ENCODE measurements around the gene MED7. TPM values are rescaled to one million over a fixed set of nuclear protein-coding genes. Genes with fewer than 3 reads are reported as not detected.

The MED7 gene
- total RNA-seq, 1 donor from 2014 or later, result 13.1 TPM

DNA sequence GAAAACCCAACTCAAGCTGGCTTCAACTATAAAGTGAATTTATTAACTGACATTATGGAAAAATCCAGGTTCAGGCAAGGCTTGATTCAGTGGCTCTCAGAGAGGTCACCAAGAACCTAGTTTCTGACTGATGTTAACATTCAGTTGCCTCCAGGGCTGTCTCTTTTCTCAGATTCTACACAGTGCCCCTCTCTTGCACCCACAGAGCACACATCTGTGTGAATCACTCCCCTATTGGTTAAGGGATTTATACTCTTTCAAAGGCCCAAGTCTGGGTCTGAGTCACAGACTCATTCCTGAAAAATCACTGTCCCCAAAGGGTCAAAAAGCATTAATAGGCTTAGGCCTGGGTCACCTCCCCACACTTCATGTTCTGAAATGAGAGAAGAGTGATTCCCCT lies 27.7 kb downstream of the MED7 start:
- Mint-ChIP-seq H3K27ac (peak overlapping the region; percentile 42), H3K9me3 (peaks cover 3% of the 10 kb centered on the region), H3K36me3 (ENCODE audit: low read depth) (peaks cover 1% of the 10 kb centered on the region), H3K4me1 (ENCODE audit: low read depth) (peaks cover 35% of the 10 kb centered on the region), H3K27me3 (ENCODE audit: low read depth) (no peaks in the 10 kb centered on the region), H3K4me3 (ENCODE audit: low read depth) (no peak overlapping the region)
- no peak for DNase-seq (ENCODE audit: low spot score)
- intact Hi-C loops (cut with micrococcal nuclease), result no loop called here

- intact Hi-C loops (cut with micrococcal nuclease), result no loop called here
- peaks cover 51% of the 10 kb centered on the region for H3K4me1 Mint-ChIP-seq (ENCODE audit: low read depth)
- no peak overlapping the region for H3K4me3 Mint-ChIP-seq (ENCODE audit: low read depth)
- DNase-seq (ENCODE audit: low spot score), result no peak
- peak overlapping the region; percentile 73 for H3K27ac Mint-ChIP-seq
- no peaks in the 10 kb centered on the region for H3K9me3 Mint-ChIP-seq
- H3K27me3 Mint-ChIP-seq (ENCODE audit: low read depth), result no peaks in the 10 kb centered on the region
- peaks cover 11% of the 10 kb centered on the region for H3K36me3 Mint-ChIP-seq (ENCODE audit: low read depth)
Observed at GRCh38 chr5:157113002-157113401, 29.7 kb downstream of the MED7 start.

GRCh38 chr5:157109744-157110143 lies 32.9 kb downstream of the MED7 start:
- Mint-ChIP-seq H3K9me3 (no peaks in the 10 kb centered on the region), H3K4me1 (ENCODE audit: low read depth) (peaks cover 57% of the 10 kb centered on the region), H3K27me3 (ENCODE audit: low read depth) (no peaks in the 10 kb centered on the region), H3K36me3 (ENCODE audit: low read depth) (peaks cover 40% of the 10 kb centered on the region), H3K27ac (peak overlapping the region; percentile 99), H3K4me3 (ENCODE audit: low read depth) (peak overlapping the region; percentile 82)
- no peak for DNase-seq (ENCODE audit: low spot score)
- intact Hi-C loops (cut with micrococcal nuclease), result loop anchor here (1.0 to 2.0 kb wide), 7 partner anchors 9 to 189 kb away; partner anchors contain the start of gene MED7

- intact Hi-C loops (cut with micrococcal nuclease), result loop anchor here (1.0 to 2.0 kb wide), 7 partner anchors 9 to 188 kb away; partner anchors contain the start of gene MED7
- Mint-ChIP-seq H3K27ac (peak within 1 kb of the TSS; percentile 99), H3K4me1 (ENCODE audit: low read depth) (peaks cover 57% of the 10 kb centered on the region)
Observed at GRCh38 chr5:157108976-157109375, 33.7 kb downstream of the MED7 start, which contains the start of gene HAVCR2. HAVCR2 (minus strand) TSS chr5:157109044; CDS start chr5:157108983, 61 bp downstream.

DNA sequence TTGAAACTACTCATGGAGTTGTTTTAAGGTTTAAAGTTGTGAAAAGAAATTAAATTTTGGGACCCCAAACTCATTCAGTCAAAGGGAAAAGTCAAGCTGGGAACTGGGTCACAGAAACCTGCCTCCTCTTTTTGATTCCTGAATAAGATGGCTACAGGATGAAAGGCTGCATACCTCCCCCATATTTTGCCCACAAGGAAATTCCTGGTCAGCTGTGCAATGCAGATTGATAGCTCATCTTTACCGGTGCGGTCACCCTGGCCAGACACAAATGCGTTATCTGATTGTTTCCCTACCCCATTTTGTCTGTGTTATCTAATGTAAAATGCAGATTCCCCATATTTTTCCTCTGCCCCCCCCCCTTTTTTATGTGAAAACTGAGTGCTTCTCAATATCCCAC lies 35.2 kb downstream of the MED7 start:
- peaks cover 55% of the 10 kb centered on the region for H3K4me1 Mint-ChIP-seq (ENCODE audit: low read depth)
- H3K36me3 Mint-ChIP-seq (ENCODE audit: low read depth), result peaks cover 61% of the 10 kb centered on the region
- no peaks in the 10 kb centered on the region for H3K9me3 Mint-ChIP-seq
- H3K4me3 Mint-ChIP-seq (ENCODE audit: low read depth), result peak overlapping the region; percentile 88
- H3K27ac Mint-ChIP-seq, result peak overlapping the region; percentile 82
- intact Hi-C loops (cut with micrococcal nuclease), result loop anchor here (2.0 kb wide), 1 partner anchor 179 kb away; no protein-coding TSS in a partner anchor
- no peaks in the 10 kb centered on the region for H3K27me3 Mint-ChIP-seq (ENCODE audit: low read depth)
- DNase-seq (ENCODE audit: low spot score), result no peak

More at GRCh38 chr5:157108976-157109375, 33.7 kb downstream of the MED7 start, which contains the start of gene HAVCR2:
- Mint-ChIP-seq H3K9me3 (no peaks in the 10 kb centered on the region), H3K4me3 (ENCODE audit: low read depth) (peak within 1 kb of the TSS; percentile 88), H3K36me3 (ENCODE audit: low read depth) (peaks cover 48% of the 10 kb centered on the region), H3K27me3 (ENCODE audit: low read depth) (no peaks in the 10 kb centered on the region)
- peak; percentile 63 for DNase-seq (ENCODE audit: low spot score)

DNA sequence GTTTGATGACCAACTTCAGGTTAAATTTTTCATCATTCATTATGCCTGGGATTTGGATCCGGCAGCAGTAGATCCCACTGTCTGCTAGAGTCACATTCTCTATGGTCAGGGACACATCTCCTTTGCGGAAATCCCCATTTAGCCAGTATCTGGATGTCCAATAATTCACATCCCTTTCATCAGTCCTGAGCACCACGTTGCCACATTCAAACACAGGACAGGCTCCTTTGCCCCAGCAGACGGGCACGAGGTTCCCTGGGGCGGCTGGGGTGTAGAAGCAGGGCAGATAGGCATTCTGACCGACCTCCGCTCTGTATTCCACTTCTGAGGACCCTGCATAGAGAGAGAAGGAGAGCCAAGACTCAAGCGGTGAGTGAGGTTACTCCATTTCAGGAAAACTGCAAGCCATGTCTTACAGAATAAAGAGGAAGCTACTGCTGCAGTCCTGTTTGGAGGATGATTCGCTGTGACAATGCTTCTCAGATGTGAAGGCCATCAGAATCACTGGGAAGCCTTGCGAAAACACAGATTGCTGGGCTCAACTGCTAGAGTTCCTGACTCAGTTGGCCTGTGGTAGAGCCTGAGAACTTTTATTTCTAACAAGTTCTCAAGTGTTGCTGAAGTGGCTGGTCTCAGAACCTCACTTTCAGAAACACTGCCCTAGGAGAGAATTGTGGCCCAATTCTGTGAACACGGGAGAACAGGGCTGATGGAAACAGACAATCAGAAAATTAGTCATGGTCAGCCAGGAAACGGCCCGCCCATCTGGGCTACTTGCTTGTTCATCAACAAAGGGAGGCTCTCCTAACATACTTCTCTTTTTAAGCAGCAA lies 35.8 kb downstream of the MED7 start:
- H3K4me1 Mint-ChIP-seq (ENCODE audit: low read depth), result peaks cover 55% of the 10 kb centered on the region
- peak overlapping the region; percentile 88 for H3K4me3 Mint-ChIP-seq (ENCODE audit: low read depth)
- no peaks in the 10 kb centered on the region for H3K27me3 Mint-ChIP-seq (ENCODE audit: low read depth)
- H3K36me3 Mint-ChIP-seq (ENCODE audit: low read depth), result peaks cover 65% of the 10 kb centered on the region
- intact Hi-C loops (cut with micrococcal nuclease), result loop anchor here (2.0 kb wide), 1 partner anchor 178 kb away; no protein-coding TSS in a partner anchor
- no peak for DNase-seq (ENCODE audit: low spot score)
- peak overlapping the region; percentile 82 for H3K27ac Mint-ChIP-seq
- H3K9me3 Mint-ChIP-seq, result no peaks in the 10 kb centered on the region

DNA sequence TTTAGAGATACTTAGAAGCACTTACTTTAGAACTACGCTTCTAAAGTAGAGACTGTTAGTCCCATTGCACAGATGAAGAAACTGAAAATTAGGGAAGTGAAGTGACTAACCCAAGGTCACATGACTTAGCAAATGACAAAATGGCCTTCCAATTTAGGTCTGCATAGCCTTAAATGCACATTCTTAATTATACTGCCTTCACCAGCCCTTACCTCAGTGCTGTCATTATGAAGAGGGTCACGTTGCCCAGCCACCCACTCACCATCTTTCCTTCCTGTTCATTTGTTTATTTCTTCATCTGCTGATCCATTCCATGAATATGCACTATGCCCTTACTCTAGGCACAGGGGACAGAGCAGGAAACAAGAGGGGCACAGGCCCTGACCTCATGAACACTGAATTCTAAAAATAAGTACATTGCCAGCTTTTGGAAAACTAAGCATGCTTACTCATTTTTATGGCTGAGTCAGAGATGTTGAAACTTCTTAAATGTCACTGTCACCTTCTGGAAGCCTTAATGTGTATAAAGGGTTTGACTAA lies 42.5 kb downstream of the MED7 start:
- Mint-ChIP-seq H3K36me3 (ENCODE audit: low read depth) (peaks cover 71% of the 10 kb centered on the region), H3K4me3 (ENCODE audit: low read depth) (peak overlapping the region; percentile 10), H3K27ac (peak overlapping the region; percentile 94), H3K9me3 (no peaks in the 10 kb centered on the region), H3K4me1 (ENCODE audit: low read depth) (peaks cover 30% of the 10 kb centered on the region), H3K27me3 (ENCODE audit: low read depth) (no peaks in the 10 kb centered on the region)
- intact Hi-C loops (cut with micrococcal nuclease), result loop anchor here (1.0 to 2.0 kb wide), 7 partner anchors 9 to 180 kb away; partner anchors contain the start of genes HAVCR2 and MED7
- no peak for DNase-seq (ENCODE audit: low spot score)

- Mint-ChIP-seq H3K9me3 (no peaks in the 10 kb centered on the region), H3K27ac (no peak overlapping the region), H3K27me3 (ENCODE audit: low read depth) (no peaks in the 10 kb centered on the region), H3K4me3 (ENCODE audit: low read depth) (no peak overlapping the region), H3K36me3 (ENCODE audit: low read depth) (peaks cover 80% of the 10 kb centered on the region), H3K4me1 (ENCODE audit: low read depth) (peaks cover 6% of the 10 kb centered on the region)
- intact Hi-C loops (cut with micrococcal nuclease), result no loop called here
- DNase-seq (ENCODE audit: low spot score), result no peak
Observed at GRCh38 chr5:157088342-157088990, 54.2 kb downstream of the MED7 start.

Other genes starting within 250 kb of the MED7 start
- 5.3 and 5.5 TPM in 2 replicates for gene TIMD4, start 179.6 kb downstream of the MED7 start, total RNA-seq
- gene HAVCR1, start 83.7 kb downstream of the MED7 start, total RNA-seq, result 0.64 and 1.2 TPM in 2 replicates
- gene HAVCR2, start 33.8 kb downstream of the MED7 start, total RNA-seq, result 48.6 and 50.5 TPM in 2 replicates
- gene GARIN3, start 23.4 kb upstream of the MED7 start, total RNA-seq, result 0.23 and 0.30 TPM in 2 replicates
- gene ITK, start 38.0 kb upstream of the MED7 start, total RNA-seq, result 313 and 319 TPM in 2 replicates
- 171 and 182 TPM in 2 replicates for gene CYFIP2, start 123.3 kb upstream of the MED7 start, total RNA-seq